22Rv1 (cell line): ENCODE measurements around the gene GPR84.

Experiments
- CTCF ChIP-seq: fragments of 450-650 bp; IDR thresholded peaks from 2 replicates; pipeline ENCODE4 v1.5.1; 2017; ENCODE audit warnings: mild to moderate bottlenecking
- ZFX ChIP-seq: fragments of 450-650 bp; IDR thresholded peaks from 2 replicates; pipeline ENCODE4 v1.6.1; 2017; ENCODE audit warnings: antibody characterized with exemption, borderline replicate concordance

GRCh38 chr12:54355104-54355815 is 9.0 kb downstream of the GPR84 start:
- TF ChIP-seq CTCF (no peak), ZFX (no peak)
